Activated CD4-positive, alpha-beta memory T cell treated with anti-CD3 and anti-CD28 coated beads, Interleukin-2, amount 10 ng/mL, durations not matched to agents 7 days and 5 days (primary cell): ENCODE data around the gene ADRA1B. TPM values are rescaled to one million over a fixed set of nuclear protein-coding genes. Genes with fewer than 3 reads are reported as not detected.

Experiments used
- CTCF ChIA-PET: fragments of 350-600 bp; sonication (Branson Sonifier 250); formaldehyde crosslinking; loops from one replicate; lab custom pipeline; 2021; ENCODE audit warnings: antibody characterized with exemption, inconsistent platforms; lab: Charles Lee
- POLR2A ChIA-PET: fragments of 350-600 bp; sonication (Branson Sonifier 250); formaldehyde crosslinking; loops from one replicate; lab custom pipeline; 2021; ENCODE audit warnings: antibody characterized with exemption; lab: Charles Lee
- DNase-seq: peaks from one replicate; pipeline ENCODE4 v3.0.0-alpha.2; 2020
- H3K27ac Mint-ChIP-seq: one replicate; pipeline ENCODE4 v1.8.0; 2021; ENCODE audit warnings: mild to moderate bottlenecking, mixed read lengths
- H3K27me3 Mint-ChIP-seq: one replicate; pipeline ENCODE4 v1.8.0; 2021; ENCODE audit warnings: mixed read lengths
- H3K36me3 Mint-ChIP-seq: one replicate; pipeline ENCODE4 v1.8.0; 2021; ENCODE audit warnings: low read depth, mixed read lengths
- H3K4me1 Mint-ChIP-seq: one replicate; pipeline ENCODE4 v1.8.0; 2021; ENCODE audit warnings: mixed read lengths
- H3K4me3 Mint-ChIP-seq: one replicate; pipeline ENCODE4 v1.8.0; 2021; ENCODE audit warnings: mild to moderate bottlenecking, mixed read lengths
- H3K9me3 Mint-ChIP-seq: one replicate; pipeline ENCODE4 v1.8.0; 2021; ENCODE audit warnings: mixed read lengths
- total RNA-seq, 2 experiments: library from RNA; stranded (reverse); gene quantifications; one replicate each; pipeline ENCODE4 v1.2.3, GENCODE V29; 2021

ADRA1B gene
- total RNA-seq, 2 experiments from 2014 or later = not detected

DNA sequence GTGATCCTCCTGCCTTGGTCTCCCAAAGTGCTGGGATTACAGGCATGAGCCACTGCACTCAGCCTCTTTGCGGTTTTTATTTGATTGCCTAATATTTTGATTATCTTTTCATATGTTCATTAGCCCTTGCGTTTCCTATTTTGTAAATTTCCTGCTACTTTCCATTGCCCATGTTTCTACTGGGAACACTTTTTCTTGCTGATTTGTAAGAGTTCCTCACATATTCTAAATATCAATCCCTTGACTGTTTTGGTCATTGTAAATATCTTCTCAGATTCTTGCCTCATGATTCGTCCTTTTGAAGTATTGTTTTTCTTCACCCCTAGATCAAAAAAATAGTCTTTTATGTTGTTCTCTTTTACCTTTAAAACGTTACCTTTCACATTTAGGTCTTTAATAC lies 54.8 kb downstream of the ADRA1B start:
- H3K4me3 Mint-ChIP-seq = no peak overlapping the region
- H3K36me3 Mint-ChIP-seq = peaks cover 5% of the 10 kb centered on the region
- H3K9me3 Mint-ChIP-seq = no peaks in the 10 kb centered on the region
- H3K4me1 Mint-ChIP-seq = peaks cover 10% of the 10 kb centered on the region
- H3K27me3 Mint-ChIP-seq = peaks cover 70% of the 10 kb centered on the region
- ChIA-PET POLR2A (no interaction called here), CTCF (no interaction called here)
- DNase-seq = no peak
- H3K27ac Mint-ChIP-seq = no peak overlapping the region

DNA sequence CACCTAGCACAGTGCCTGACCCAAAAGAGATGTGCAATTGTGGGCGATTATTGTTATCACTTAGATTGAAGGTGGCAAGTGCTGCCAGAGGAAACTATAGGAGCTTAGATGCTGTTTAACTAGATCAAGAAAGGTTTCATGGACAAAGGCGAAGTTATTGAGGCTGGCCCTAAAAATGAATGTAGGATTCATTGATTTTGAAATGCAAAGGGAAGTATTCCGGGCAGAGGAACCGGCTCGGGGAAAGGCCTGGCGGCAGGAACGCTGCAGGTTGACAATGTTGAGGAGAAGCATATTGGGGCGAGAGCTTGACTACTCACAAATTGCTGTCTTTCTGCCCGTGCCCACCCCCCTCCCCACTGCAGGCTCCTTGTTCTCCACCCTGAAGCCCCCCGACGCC lies 55.2 kb downstream of the ADRA1B start:
- Mint-ChIP-seq H3K4me3 (no peak overlapping the region), H3K9me3 (no peaks in the 10 kb centered on the region), H3K27me3 (peaks cover 66% of the 10 kb centered on the region)

DNA sequence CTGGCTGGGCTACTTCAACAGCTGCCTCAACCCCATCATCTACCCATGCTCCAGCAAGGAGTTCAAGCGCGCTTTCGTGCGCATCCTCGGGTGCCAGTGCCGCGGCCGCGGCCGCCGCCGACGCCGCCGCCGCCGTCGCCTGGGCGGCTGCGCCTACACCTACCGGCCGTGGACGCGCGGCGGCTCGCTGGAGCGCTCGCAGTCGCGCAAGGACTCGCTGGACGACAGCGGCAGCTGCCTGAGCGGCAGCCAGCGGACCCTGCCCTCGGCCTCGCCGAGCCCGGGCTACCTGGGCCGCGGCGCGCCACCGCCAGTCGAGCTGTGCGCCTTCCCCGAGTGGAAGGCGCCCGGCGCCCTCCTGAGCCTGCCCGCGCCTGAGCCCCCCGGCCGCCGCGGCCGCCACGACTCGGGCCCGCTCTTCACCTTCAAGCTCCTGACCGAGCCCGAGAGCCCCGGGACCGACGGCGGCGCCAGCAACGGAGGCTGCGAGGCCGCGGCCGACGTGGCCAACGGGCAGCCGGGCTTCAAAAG lies 55.7 kb downstream of the ADRA1B start:
- no peak overlapping the region for H3K27ac Mint-ChIP-seq
- POLR2A ChIA-PET = no interaction called here
- H3K4me1 Mint-ChIP-seq = peaks cover 10% of the 10 kb centered on the region
- no peak for DNase-seq
- H3K9me3 Mint-ChIP-seq = no peaks in the 10 kb centered on the region
- peaks cover 5% of the 10 kb centered on the region for H3K36me3 Mint-ChIP-seq
- peaks cover 64% of the 10 kb centered on the region for H3K27me3 Mint-ChIP-seq
- no peak overlapping the region for H3K4me3 Mint-ChIP-seq
- CTCF ChIA-PET = no interaction called here

More for the DNA sequence above, 55.2 kb downstream of the ADRA1B start:
- CTCF ChIA-PET = no interaction called here
- POLR2A ChIA-PET = no interaction called here
- no peak for DNase-seq
- H3K36me3 Mint-ChIP-seq = peaks cover 5% of the 10 kb centered on the region
- no peak overlapping the region for H3K27ac Mint-ChIP-seq
- peaks cover 10% of the 10 kb centered on the region for H3K4me1 Mint-ChIP-seq

DNA sequence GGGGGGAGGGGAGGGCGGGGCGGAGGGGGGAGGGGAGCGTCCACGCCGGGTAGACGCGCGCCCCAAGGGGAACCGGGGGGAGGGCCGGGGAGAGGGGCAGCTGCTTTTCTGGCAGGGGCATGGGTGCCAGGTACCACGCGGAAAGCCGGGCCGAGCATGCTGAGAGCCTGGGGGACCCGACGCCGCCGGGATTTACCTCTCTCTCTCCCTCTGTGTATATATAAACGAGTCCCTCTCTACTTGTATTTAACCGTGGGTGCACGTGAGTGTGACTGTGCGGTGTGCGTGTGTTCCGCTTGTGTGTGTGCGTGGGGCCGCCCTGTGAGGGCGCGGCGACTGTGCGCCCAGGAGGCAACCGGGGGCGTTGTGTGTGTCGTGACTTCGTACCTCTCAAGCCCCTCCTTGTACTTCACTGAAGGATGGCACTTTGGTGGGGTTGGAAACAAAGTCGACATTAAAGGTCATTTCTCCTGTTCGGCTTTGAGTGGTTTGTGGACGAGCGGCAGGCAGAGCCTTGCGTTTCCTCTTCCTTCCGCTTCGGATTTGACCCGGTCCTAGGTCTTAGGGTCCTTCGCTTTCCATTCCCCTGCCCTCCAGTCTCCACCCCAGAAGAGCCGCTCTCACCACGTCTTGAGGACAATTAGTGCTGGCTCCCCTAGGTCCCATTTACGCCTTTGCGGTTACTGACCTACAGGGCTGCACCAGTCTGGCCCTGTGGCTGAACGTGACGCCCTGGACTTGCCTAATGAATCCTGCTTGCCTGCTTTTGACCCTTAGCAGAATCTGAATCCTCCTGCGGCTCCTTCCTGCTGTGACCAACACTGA lies 56.5 kb downstream of the ADRA1B start:
- Mint-ChIP-seq H3K27me3 (peaks cover 63% of the 10 kb centered on the region), H3K4me3 (peak overlapping the region; percentile 49), H3K4me1 (peaks cover 10% of the 10 kb centered on the region), H3K27ac (peak overlapping the region; percentile 62), H3K36me3 (peaks cover 5% of the 10 kb centered on the region), H3K9me3 (no peaks in the 10 kb centered on the region)
- ChIA-PET POLR2A (no interaction called here), CTCF (no interaction called here)
- DNase-seq = no peak

DNA sequence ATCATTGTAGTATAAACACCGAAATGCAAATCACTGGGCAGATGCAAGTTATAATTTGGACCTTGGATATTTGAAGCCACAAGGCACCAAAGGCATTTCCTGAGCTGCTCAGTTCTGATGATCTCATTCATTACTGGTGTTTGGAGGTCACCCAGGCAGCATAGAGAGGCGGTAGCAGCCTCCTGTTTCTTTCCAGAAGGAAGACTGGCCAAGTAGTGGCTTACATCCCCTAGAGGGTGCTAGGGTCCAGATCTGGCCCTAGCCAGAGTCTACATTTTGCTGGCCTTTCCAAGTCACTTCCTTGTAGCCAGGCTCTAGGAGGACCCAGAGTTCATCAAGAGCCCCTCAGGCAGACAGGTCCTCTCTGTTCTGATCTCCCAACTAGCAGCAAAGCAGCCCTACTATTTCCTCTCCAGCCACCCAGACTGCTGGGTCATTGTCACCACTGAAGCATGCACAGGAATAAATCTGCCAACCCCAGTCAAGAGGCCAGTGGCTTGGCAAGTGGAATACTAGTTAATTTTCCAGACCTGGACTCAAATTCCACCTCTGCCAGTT lies 59.3 kb downstream of the ADRA1B start:
- ChIA-PET POLR2A (no interaction called here), CTCF (no interaction called here)
- H3K36me3 Mint-ChIP-seq = peaks cover 5% of the 10 kb centered on the region
- H3K4me3 Mint-ChIP-seq = no peak overlapping the region
- no peaks in the 10 kb centered on the region for H3K9me3 Mint-ChIP-seq
- H3K4me1 Mint-ChIP-seq = peaks cover 10% of the 10 kb centered on the region
- no peak overlapping the region for H3K27ac Mint-ChIP-seq
- peaks cover 63% of the 10 kb centered on the region for H3K27me3 Mint-ChIP-seq
- no peak for DNase-seq

DNA sequence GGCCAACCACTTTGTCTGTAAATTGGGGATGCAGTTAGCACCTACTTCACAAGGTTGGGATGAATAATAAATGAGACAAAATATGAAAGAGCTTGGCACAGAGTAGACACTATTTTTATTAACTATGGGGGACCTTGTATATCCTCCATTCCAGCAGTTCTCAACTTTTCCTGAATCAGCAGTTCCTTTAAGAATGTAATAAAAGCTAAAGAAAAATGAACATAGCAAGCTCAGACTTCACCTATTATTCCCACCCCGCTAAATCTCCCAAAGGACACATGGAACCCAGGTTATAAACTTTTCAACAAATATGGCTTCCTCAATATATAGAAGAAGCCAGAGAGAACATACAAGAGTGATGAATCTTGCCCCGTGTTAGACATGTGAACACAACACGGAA lies 60.6 kb downstream of the ADRA1B start:
- no peak for DNase-seq
- Mint-ChIP-seq H3K27ac (no peak overlapping the region), H3K4me3 (no peak overlapping the region), H3K36me3 (peaks cover 5% of the 10 kb centered on the region), H3K27me3 (peaks cover 52% of the 10 kb centered on the region), H3K9me3 (no peaks in the 10 kb centered on the region), H3K4me1 (peaks cover 7% of the 10 kb centered on the region)
- CTCF ChIA-PET = no interaction called here
- POLR2A ChIA-PET = no interaction called here

DNA sequence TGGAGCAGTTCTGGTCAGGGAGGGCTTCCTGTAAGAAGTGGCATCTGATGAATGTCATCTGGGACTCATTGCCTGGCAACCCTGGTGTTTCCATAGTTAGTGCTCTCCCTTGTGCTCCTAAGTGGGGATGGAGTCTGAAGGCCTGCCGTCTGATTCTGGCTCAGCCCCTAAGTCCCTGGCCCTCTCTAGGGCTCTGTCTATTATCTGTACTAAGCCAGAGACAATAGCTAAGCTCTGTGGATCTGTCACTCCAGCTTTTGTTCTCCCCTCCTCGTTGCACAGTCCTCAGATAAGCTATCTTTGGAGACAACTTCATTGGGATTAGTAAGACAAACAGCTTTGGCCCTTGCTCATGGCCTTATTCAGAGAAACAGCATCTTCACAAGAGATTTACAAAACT lies 62.1 kb downstream of the ADRA1B start:
- DNase-seq = no peak
- no peak overlapping the region for H3K27ac Mint-ChIP-seq
- POLR2A ChIA-PET = no interaction called here
- peaks cover 44% of the 10 kb centered on the region for H3K27me3 Mint-ChIP-seq
- H3K4me1 Mint-ChIP-seq = no peaks in the 10 kb centered on the region
- CTCF ChIA-PET = interaction anchor here (0.6 to 1.0 kb wide), 2 partner anchors 9 to 443 kb away, joined by 3 to 4 read pairs; no protein-coding TSS in a partner anchor
- no peaks in the 10 kb centered on the region for H3K9me3 Mint-ChIP-seq
- H3K36me3 Mint-ChIP-seq = no peaks in the 10 kb centered on the region
- no peak overlapping the region for H3K4me3 Mint-ChIP-seq

DNA sequence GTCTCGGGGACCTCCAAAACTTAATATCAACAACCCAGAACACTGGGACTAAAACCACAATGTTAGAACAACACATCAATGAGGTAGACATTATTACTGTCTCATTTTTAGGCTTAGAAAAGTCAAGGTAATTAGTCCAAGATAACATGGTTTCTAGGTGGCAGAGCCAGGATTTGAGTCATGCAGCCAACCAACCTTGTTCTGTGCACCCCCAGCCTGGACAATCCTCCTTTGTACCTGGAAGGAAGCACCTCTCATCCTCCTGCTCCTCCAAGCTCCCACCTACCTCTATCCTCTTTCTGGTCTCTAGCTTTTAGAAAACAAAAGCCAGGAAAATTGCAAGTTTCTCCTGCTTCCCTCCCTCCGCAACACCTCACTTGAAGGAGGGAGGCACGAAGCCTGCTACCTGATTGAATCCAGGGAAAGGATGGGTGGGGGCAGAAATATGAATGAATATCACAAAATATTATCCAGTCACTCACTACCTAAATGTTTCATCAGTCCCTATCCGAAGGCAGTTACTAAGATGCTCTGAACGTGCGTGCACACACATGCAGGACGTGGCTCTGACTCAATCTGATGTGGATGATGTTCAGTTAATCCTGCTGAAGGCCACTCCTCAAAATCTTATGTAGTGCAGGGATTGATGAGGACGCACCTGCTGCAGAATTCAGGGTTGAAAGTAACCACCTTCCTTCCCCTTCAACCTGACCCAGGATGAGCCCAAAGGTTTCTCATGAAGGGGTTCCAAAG lies 66.3 kb downstream of the ADRA1B start:
- Mint-ChIP-seq H3K9me3 (no peaks in the 10 kb centered on the region), H3K27ac (no peak overlapping the region), H3K27me3 (peaks cover 56% of the 10 kb centered on the region), H3K4me1 (peaks cover 2% of the 10 kb centered on the region), H3K36me3 (no peaks in the 10 kb centered on the region), H3K4me3 (no peak overlapping the region)
- ChIA-PET CTCF (interaction anchor here (0.5 to 0.7 kb wide), 2 partner anchors 20 to 357 kb away, joined by 3 read pairs; no protein-coding TSS in a partner anchor), POLR2A (no interaction called here)
- no peak for DNase-seq

DNA sequence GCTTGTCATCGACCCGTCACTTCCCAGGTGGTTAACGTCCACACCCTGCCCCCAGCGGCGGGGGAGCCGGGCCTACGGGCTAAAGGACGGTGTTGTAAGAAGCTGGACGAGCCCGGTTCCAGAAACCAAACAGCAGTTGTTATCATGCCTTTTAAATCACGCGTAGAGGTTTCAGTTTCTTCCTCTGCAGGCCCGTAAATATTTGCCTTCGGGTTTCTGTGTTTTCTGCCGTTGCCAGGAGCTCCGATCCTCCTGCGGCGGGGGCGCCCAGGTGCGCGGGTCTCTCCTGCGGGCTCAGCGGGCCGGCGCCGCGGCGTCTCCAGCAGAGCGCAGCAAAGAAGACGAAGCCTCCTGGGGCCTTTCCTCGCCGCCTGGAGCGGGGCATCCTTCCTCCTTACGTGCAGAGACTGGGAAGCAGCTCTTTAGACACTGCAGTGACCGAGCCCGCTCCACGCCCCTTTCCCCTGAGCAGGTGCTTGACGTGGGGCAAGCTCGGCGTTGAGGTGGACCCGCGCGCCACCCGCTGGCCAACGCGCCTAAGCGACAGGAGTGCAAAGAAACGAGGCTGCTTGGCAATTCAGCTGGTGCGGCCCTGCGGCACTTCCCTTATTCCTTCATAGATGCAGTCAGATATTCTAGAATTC lies 70.9 kb downstream of the ADRA1B start:
- POLR2A ChIA-PET = interaction anchor here (0.8 to 1.1 kb wide), 3 partner anchors 9 to 542 kb away, joined by 3 to 4 read pairs (median 3); partner anchors contain the start of gene TTC1

DNA sequence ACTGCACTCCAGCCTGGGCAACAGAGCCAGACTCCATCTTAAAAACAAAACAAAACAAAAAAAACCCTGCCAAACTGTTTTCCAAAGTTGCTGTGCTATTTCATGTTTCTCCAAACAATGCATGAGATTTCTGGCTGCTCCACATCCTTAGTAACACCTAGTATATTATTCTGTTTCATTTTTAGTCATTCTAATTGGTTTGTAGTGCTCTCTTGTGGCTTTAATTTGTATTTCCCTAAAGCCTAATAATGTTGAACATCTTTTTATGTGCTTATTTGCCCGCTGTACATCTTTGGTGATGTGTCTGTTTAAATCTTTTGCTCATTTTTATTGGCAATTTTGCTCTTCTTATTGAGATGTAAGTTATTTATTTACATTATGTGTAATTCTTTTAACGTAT lies 74.2 kb downstream of the ADRA1B start:
- no peak for DNase-seq
- ChIA-PET CTCF (no interaction called here), POLR2A (no interaction called here)
- Mint-ChIP-seq H3K27ac (no peak overlapping the region), H3K4me3 (no peak overlapping the region), H3K27me3 (peaks cover 50% of the 10 kb centered on the region), H3K9me3 (peaks cover 3% of the 10 kb centered on the region), H3K36me3 (no peaks in the 10 kb centered on the region), H3K4me1 (peaks cover 2% of the 10 kb centered on the region)

More for the DNA sequence above, 70.9 kb downstream of the ADRA1B start:
- no peaks in the 10 kb centered on the region for H3K9me3 Mint-ChIP-seq
- H3K36me3 Mint-ChIP-seq = no peaks in the 10 kb centered on the region
- H3K4me1 Mint-ChIP-seq = peaks cover 2% of the 10 kb centered on the region
- H3K27me3 Mint-ChIP-seq = peaks cover 64% of the 10 kb centered on the region
- CTCF ChIA-PET = interaction anchor here (0.6 to 2.6 kb wide), 39 partner anchors 8 to 854 kb away, joined by 3 to 33 read pairs (median 4); partner anchors contain the start of gene TTC1
- H3K4me3 Mint-ChIP-seq = peak overlapping the region; percentile 31
- DNase-seq = peak; percentile 78
- no peak overlapping the region for H3K27ac Mint-ChIP-seq

DNA sequence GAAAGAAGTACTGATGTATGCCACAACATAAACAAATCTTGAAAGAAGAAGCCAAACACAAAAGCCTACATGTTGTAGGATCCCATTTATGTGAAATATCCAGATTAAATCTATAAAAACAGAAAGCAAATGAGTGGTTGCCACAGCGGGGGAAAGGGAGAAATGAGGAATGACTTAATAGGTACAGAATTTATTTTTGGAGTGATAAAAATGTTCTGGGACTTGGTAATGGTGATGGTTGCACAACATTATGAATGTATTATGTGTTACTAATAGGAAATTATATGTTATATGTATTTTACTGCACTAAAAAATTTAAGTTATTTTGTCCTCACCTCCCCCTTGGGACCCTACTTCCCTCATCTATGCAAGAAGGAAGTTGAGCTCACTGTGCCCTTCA lies 76.3 kb downstream of the ADRA1B start:
- Mint-ChIP-seq H3K4me1 (no peaks in the 10 kb centered on the region), H3K4me3 (no peak overlapping the region), H3K36me3 (no peaks in the 10 kb centered on the region), H3K9me3 (peaks cover 3% of the 10 kb centered on the region), H3K27me3 (peaks cover 34% of the 10 kb centered on the region), H3K27ac (no peak overlapping the region)
- no peak for DNase-seq
- ChIA-PET CTCF (interaction anchor here (1.3 kb wide), 2 partner anchors 29 to 836 kb away, joined by 3 to 4 read pairs; no protein-coding TSS in a partner anchor), POLR2A (no interaction called here)

DNA sequence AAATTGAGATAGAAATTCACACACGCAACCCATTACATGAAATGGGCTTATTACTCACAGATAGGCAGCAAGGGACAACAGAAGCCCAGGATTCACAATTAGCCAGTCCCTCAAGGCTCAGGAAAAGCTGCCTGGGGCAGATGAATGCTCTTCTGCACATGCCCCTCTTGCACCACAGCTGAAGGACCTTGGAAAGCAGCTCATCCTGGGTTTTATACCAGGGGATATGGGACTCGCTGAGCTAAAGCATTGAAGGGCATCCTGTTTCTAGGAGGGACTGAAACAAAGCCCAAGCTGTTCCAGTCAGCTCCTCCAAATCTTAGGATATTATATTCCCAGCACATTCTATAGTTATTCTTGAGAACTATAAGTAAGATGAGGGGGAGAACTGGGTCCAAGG lies 76.9 kb downstream of the ADRA1B start:
- DNase-seq = no peak
- H3K27me3 Mint-ChIP-seq = peaks cover 28% of the 10 kb centered on the region
- no peaks in the 10 kb centered on the region for H3K36me3 Mint-ChIP-seq
- POLR2A ChIA-PET = no interaction called here
- H3K27ac Mint-ChIP-seq = no peak overlapping the region
- H3K4me3 Mint-ChIP-seq = no peak overlapping the region
- H3K9me3 Mint-ChIP-seq = peaks cover 3% of the 10 kb centered on the region
- no peaks in the 10 kb centered on the region for H3K4me1 Mint-ChIP-seq
- CTCF ChIA-PET = interaction anchor here (1.3 kb wide), 1 partner anchor 29 kb away, joined by 4 read pairs; no protein-coding TSS in a partner anchor
